CD4-positive, alpha-beta T cell (primary cell): ENCODE measurements around the gene NT5C1B. TPM values are rescaled to one million over a fixed set of nuclear protein-coding genes. Genes with fewer than 3 reads are reported as not detected.

Experiments used
- ATAC-seq: fragments of 200-7000 bp; cut with Tn5 transposase; one replicate; pipeline ENCODE4 v1.10.0; 2022; ENCODE audit warnings: mild to moderate bottlenecking; ENCODE audit not compliant: poor library complexity
- CTCF ChIA-PET: fragments of 350-600 bp; sonication (Branson Sonifier 250); formaldehyde crosslinking; loops from one replicate; lab custom pipeline; 2021; ENCODE audit warnings: antibody characterized with exemption, inconsistent platforms; lab: Charles Lee
- POLR2A ChIA-PET: fragments of 350-600 bp; sonication (Branson Sonifier 250); formaldehyde crosslinking; loops from one replicate; lab custom pipeline; 2021; ENCODE audit warnings: antibody characterized with exemption, inconsistent platforms; lab: Charles Lee
- DNase-seq, 14 experiments: peaks; one replicate each; pipeline ENCODE4 v3.0.0-alpha.2; 2013 to 2020; ENCODE audit warnings: mixed read lengths in 2 of 14
- H3K27ac ChIP-seq, 2 donors: one replicate each; pipeline versions ENCODE4 v1.5.1 to v1.7.0; 2013; ENCODE audit warnings: low read length in 2 of 2, low read depth in 1 of 2, mild to moderate bottlenecking in 1 of 2
- H3K27me3 ChIP-seq, 2 experiments: 1 replicate in 1 of 2; 2 replicates in 1 of 2; pipeline versions ENCODE4 v1.6.1 to v1.7.0; 2013; ENCODE audit warnings: low read length in 2 of 2, control low read depth in 1 of 2, mild to moderate bottlenecking in 1 of 2, moderate library complexity in 1 of 2; ENCODE audit not compliant: insufficient read depth in 2 of 2, control insufficient read depth in 1 of 2
- H3K36me3 ChIP-seq: one replicate; pipeline ENCODE4 v1.6.1; 2013; ENCODE audit warnings: low read length, control low read depth; ENCODE audit not compliant: insufficient read depth
- H3K4me1 ChIP-seq: one replicate; pipeline ENCODE4 v1.6.1; 2013; ENCODE audit warnings: low read length, control low read depth; ENCODE audit not compliant: insufficient read depth
- H3K4me3 ChIP-seq: one replicate; pipeline ENCODE4 v1.5.1; 2013; ENCODE audit warnings: mild to moderate bottlenecking, low read length, moderate library complexity
- H3K9me3 ChIP-seq, 2 experiments: 1 replicate in 1 of 2; 2 replicates in 1 of 2; pipeline versions ENCODE4 v1.6.1 to v1.7.0; 2013; ENCODE audit warnings: low read length in 2 of 2, mild to moderate bottlenecking in 2 of 2, control low read depth in 1 of 2, moderate library complexity in 1 of 2; ENCODE audit not compliant: control insufficient read depth in 1 of 2, insufficient read depth in 1 of 2
- H3K27ac Mint-ChIP-seq: one replicate; pipeline ENCODE4 v1.8.0; 2020; ENCODE audit warnings: mixed read lengths
- H3K27me3 Mint-ChIP-seq: one replicate; pipeline ENCODE4 v1.8.0; 2021; ENCODE audit warnings: mixed read lengths
- H3K36me3 Mint-ChIP-seq: one replicate; pipeline ENCODE4 v1.8.0; 2021; ENCODE audit warnings: low read depth, mixed read lengths
- H3K4me1 Mint-ChIP-seq: one replicate; pipeline ENCODE4 v1.8.0; 2021; ENCODE audit warnings: low read depth, mixed read lengths
- H3K4me3 Mint-ChIP-seq: one replicate; pipeline ENCODE4 v1.8.0; 2020; ENCODE audit warnings: mild to moderate bottlenecking, mixed read lengths
- H3K9me3 Mint-ChIP-seq: one replicate; pipeline ENCODE4 v1.8.0; 2020; ENCODE audit warnings: mixed read lengths
- intact Hi-C, 2 experiments: fragments of 100-400 bp; cut with DNase I in 1 of 2; cut with micrococcal nuclease in 1 of 2; formaldehyde crosslinking; loops; one replicate each; pipeline versions ENCODE4 v1.15.1 to v1.9.0; 2023 to 2025; cut with DNase I, micrococcal nuclease
- total RNA-seq, 174 experiments: library from RNA in 2 of 174; stranded (reverse) in 2 of 174; gene quantifications; one replicate each; pipeline ENCODE4 v1.2.3 and lab custom pipeline; 2021 to 2026
- TF ChIP-seq, protein P1 (sequence below): fragments of 200-600 bp; IDR thresholded peaks from one replicate; pipeline ENCODE4 v1.8.0; 2022; ENCODE audit warnings: antibody characterized with exemption, mild to moderate bottlenecking

NT5C1B gene
- total RNA-seq, 2 experiments from 2014 or later = not detected

DNA sequence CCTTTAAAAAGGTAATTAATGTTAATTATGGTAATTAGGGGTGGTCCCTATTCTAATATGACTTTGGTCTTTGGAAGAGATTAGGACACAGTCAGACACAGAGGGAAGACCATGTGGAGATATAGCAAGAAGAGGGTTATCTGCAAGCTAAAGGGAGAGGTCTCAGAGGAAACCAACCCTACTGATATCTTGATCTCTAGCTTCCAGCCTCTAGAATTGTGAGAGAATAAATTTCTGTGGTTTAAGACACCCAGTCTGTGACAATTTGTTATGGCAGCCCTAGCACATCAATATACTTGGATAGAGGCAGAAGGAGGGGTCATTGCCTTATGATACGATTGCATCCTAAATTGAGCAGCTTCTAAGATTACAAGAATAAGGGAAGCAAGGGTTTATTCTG is 21.3 kb upstream of the NT5C1B start:
- Mint-ChIP-seq H3K27ac (no peak overlapping the region), H3K27me3 (no peaks in the 10 kb centered on the region), H3K9me3 (no peaks in the 10 kb centered on the region), H3K4me3 (no peak overlapping the region), H3K36me3 (peaks cover 4% of the 10 kb centered on the region), H3K4me1 (no peaks in the 10 kb centered on the region)
- DNase-seq = no peak
- no peak overlapping the region for H3K27ac ChIP-seq
- no peaks in the 10 kb centered on the region for H3K36me3 ChIP-seq
- intact Hi-C loops = no loop called here
- ChIA-PET POLR2A (no interaction called here), CTCF (no interaction called here)
- H3K4me3 ChIP-seq = no peak overlapping the region
- H3K9me3 ChIP-seq = no peaks in the 10 kb centered on the region
- no peak for ATAC-seq
- TF ChIP-seq, protein P1, sequence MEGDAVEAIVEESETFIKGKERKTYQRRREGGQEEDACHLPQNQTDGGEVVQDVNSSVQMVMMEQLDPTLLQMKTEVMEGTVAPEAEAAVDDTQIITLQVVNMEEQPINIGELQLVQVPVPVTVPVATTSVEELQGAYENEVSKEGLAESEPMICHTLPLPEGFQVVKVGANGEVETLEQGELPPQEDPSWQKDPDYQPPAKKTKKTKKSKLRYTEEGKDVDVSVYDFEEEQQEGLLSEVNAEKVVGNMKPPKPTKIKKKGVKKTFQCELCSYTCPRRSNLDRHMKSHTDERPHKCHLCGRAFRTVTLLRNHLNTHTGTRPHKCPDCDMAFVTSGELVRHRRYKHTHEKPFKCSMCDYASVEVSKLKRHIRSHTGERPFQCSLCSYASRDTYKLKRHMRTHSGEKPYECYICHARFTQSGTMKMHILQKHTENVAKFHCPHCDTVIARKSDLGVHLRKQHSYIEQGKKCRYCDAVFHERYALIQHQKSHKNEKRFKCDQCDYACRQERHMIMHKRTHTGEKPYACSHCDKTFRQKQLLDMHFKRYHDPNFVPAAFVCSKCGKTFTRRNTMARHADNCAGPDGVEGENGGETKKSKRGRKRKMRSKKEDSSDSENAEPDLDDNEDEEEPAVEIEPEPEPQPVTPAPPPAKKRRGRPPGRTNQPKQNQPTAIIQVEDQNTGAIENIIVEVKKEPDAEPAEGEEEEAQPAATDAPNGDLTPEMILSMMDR = no peak
- no peaks in the 10 kb centered on the region for H3K4me1 ChIP-seq
- no peaks in the 10 kb centered on the region for H3K27me3 ChIP-seq

DNA sequence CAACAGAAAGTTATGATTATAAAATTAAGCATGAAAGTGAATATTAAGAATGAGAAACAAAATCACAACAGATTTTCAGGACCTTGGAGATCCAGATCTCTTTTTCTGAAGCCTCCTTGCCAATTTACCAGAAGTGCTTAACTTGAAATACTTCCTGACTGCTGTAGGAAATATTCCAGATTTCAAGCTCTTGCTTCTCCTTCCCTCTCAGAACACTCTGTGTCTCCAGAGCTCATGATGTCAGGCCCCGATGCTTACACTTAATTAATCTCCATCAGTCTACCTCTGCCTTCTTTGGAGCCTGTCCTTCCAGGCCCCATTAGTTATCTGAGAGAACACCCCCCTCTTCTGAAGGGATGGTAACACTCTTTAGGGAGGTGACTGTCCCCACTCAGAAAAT is 20.7 kb upstream of the NT5C1B start:
- Mint-ChIP-seq H3K9me3 (no peaks in the 10 kb centered on the region), H3K4me1 (no peaks in the 10 kb centered on the region), H3K27ac (no peak overlapping the region), H3K4me3 (no peak overlapping the region), H3K36me3 (no peaks in the 10 kb centered on the region), H3K27me3 (no peaks in the 10 kb centered on the region)
- H3K27ac ChIP-seq = no peak overlapping the region
- intact Hi-C loops = no loop called here
- POLR2A ChIA-PET = no interaction called here
- TF ChIP-seq, protein P1 = no peak
- no peak for ATAC-seq
- H3K4me3 ChIP-seq = no peak overlapping the region
- H3K27me3 ChIP-seq = no peaks in the 10 kb centered on the region
- CTCF ChIA-PET = no interaction called here
- H3K9me3 ChIP-seq = no peaks in the 10 kb centered on the region
- DNase-seq = no peak
- H3K4me1 ChIP-seq = no peaks in the 10 kb centered on the region
- no peaks in the 10 kb centered on the region for H3K36me3 ChIP-seq

DNA sequence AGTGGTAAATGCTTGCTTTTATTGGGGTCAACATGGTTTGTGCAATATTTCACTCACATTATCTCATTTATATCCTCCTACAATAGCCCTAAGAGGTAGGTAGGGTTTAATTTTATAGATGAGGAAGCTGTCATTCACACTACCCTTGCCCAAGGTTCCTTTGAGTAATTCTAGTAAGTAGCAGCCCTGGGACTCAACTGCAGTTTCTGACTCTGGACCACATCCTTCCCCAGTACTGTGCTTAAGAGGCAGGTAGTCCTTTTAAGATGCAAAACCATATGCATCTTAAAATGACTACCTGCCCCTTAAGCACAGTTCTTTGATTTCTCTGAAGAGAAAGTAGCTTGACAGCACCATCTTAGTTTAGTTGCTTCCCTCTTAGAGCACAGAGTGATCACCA is 15.7 kb upstream of the NT5C1B start:
- H3K9me3 Mint-ChIP-seq = no peaks in the 10 kb centered on the region
- H3K4me3 Mint-ChIP-seq = no peak overlapping the region
- CTCF ChIA-PET = no interaction called here
- Histone ChIP-seq H3K9me3 (no peaks in the 10 kb centered on the region), H3K27ac (no peak overlapping the region), H3K4me3 (no peak overlapping the region), H3K27me3 (no peaks in the 10 kb centered on the region), H3K36me3 (no peaks in the 10 kb centered on the region), H3K4me1 (no peaks in the 10 kb centered on the region)
- H3K27me3 Mint-ChIP-seq = no peaks in the 10 kb centered on the region
- TF ChIP-seq, protein P1 = no peak
- no peak overlapping the region for H3K27ac Mint-ChIP-seq
- ATAC-seq (no peak), DNase-seq (no peak)
- POLR2A ChIA-PET = no interaction called here
- no peaks in the 10 kb centered on the region for H3K36me3 Mint-ChIP-seq
- H3K4me1 Mint-ChIP-seq = no peaks in the 10 kb centered on the region
- intact Hi-C loops = no loop called here
